Stimulated activated CD8-positive, alpha-beta memory T cell treated with anti-CD3 and anti-CD28 coated beads, Interleukin-2, amount 100 ng/mL, for 1 hour (primary cell): ENCODE results near the gene GRID1.

Experiments used
- DNase-seq, 2 donors: peaks; one replicate each; pipeline ENCODE4 v3.0.0-alpha.2; 2020; ENCODE audit warnings: low read depth in 2 of 2

Gene GRID1

DNA sequence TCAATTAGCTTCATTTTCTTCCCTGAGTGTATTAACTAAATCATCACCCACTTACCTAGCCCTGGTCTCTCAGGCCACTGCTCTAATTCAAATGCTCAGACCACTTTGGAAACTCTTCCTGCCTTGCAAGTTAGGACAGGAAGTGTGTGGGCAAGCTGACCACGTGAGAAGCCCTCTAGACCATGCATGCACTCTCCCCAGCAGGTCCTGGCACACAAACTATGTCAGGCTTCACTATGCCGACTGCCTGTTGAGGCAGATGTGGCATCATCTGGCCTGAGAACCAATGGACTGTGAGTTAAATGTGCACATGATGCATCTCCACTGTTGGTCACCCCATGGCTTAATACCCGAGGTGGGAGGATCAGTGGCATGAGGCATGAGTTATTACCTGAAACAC lies 439.6 kb downstream of the GRID1 start:
- DNase-seq: no peak

- no peak for DNase-seq
These were observed 440.5 kb downstream of the GRID1 start for GRCh38 chr10:85926136-85926535.

- DNase-seq: no peak
These were observed 441.3 kb downstream of the GRID1 start for GRCh38 chr10:85925201-85925750.

- no peak for DNase-seq
These were observed 442.1 kb downstream of the GRID1 start for GRCh38 chr10:85924382-85925102.

DNA sequence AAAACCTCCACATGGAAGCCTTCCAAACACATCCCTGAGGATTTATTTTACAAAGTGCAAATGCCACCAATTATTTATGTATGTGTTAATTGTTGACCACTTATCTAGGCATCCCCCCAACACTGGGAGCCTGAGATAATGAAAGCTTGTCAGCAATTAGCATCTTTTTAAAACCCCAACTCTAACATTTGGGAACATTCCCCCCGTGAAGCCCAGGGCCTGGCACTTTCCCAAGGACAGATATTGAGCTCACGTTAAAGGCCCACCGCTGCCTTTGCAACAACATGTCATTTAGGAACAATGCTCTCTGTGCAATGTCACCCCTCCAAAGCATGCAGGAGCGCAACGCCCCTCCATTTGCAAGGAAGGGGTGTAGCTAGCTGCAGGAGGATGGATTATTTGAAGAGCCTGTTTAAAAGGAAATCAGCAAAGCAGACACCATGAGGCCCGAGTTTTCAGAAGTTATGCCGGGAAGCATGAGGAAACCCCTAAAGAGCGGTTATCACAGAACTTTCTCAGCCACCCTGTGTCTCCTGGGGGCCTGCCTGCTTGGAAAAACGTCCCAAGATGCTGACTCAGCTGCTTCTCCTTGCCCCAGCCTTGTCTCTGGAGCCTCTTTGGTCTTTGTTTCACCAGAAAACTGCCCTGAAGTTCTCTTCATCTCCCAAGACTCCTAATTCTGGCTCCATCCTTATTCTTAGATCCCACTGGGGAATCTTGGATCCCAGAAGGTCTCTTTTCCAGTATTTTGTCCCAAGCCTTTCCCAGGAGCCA lies 444.1 kb downstream of the GRID1 start:
- no peak for DNase-seq

- DNase-seq: no peak
These were observed 444.8 kb downstream of the GRID1 start for GRCh38 chr10:85921789-85922188.

GRCh38 chr10:85920311-85920710 lies 446.3 kb downstream of the GRID1 start:
- DNase-seq: no peak

GRCh38 chr10:85919491-85920021 lies 447.0 kb downstream of the GRID1 start:
- no peak for DNase-seq

DNA sequence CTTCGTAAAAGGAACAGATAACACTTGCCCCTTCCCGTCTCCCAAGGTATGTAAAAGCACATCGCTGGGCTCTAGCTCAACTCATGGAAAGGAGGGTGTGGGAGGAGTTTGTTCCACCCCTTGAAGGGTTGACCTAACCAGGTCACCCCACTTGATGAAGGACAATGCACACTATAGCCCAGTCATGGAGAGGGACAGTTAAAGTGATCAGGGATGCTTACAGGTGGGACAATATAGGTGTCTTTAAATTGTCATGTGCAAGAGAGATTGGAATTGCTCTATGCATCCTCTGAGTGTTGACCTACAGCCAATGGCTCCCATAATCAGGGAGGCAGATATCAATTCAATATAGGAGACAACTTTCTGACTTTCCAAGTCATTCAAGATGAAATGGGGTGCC lies 448.2 kb downstream of the GRID1 start:
- DNase-seq: no peak

DNA sequence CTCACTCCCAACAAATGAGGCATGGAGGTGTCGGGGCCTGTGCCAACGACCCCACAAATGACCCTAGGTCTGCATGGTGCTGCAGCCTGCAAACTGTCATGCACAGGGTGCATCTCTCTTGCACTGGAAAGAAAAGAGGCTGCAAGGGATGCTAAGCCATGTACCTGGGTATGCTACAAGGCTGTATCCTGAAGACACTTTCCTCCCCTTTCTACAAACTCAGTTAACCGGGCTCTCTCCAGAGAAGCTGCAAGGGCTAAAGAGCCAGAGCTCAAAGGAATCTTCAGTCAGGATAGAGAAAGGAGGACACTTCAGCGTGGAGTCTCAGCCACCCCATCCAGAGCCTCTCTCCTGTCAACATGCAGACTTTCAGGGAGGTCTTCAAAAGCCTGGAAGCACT lies 449.0 kb downstream of the GRID1 start:
- DNase-seq: no peak

- no peak for DNase-seq
These were observed 449.5 kb downstream of the GRID1 start for GRCh38 chr10:85916994-85917573.

DNA sequence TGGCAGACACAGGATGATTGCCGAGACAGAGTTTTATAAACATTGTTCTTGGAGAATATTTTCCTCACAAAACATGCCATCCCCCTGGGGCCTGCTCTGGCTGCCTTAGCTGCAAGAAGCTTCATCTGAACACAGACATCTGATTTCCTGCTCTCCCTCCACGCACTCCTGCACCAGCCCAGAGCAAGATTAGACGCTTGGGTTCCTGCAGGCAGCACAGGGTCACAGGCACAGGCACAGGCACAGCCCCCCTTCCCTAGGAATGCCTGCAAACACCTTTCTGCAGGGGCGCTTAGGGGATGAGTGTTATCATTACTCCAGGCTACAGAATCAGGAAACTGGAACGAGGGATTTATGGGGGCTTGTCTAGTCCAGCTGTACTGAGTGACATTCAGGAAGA lies 450.3 kb downstream of the GRID1 start:
- no peak for DNase-seq

DNA sequence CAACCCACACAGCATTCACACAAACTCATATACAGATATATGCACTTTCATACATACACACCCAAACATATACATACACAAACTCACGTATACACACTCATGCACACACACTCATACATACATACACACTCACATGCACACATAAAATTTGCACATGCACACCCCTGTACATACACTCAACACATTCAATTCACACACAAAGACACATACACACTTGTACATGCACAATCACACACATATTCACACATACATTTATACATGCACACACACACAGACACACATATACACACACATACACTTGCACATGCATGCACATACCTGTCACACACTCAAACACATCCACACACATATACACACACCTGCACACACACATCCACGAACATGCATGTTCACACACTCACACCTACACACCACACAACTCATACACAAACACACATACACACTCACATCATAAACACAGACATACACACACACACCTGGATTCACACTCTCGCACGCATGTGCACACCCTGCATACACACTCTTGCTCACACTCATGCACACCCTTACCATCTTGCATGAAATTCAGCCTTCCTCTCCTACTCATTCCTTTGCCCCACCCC lies 451.2 kb downstream of the GRID1 start:
- DNase-seq: no peak

DNA sequence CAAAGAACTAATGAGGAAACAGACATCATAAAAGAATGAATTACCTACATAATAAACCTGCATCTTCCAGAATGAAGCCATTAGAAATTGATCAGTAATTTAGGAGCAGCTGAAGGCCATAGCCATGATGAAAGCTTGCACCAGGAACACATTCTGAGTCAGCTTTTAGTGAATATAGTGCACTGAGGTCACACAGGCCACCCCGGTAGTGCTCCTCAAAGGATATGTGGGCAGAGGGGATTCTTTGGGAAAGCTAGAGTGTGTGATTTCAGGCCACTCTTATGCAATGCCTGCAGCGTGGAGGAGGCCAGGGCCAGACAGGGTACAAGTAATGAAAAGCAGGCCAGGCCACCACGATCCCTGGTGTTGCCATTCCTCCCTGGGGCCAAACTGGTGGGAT lies 451.9 kb downstream of the GRID1 start:
- DNase-seq: no peak

DNA sequence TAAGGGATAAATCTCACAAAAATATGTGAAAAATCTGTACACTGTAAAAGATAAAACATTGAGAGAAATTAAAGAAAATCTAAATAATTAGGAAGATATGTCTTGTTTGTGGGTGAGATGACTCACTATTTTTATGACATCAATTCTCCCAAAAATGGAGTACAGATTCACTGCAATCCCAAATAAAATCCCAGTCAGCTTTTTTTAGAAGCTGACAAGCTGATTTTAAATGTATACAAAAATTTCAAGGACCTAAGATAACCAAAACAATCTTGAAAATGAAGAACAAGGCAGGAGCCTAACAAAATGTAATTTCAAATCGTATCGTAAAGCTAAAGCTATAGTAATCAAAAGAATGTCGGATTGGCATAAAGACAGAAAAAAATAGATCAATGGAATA lies 458.1 kb downstream of the GRID1 start:
- no peak for DNase-seq

DNA sequence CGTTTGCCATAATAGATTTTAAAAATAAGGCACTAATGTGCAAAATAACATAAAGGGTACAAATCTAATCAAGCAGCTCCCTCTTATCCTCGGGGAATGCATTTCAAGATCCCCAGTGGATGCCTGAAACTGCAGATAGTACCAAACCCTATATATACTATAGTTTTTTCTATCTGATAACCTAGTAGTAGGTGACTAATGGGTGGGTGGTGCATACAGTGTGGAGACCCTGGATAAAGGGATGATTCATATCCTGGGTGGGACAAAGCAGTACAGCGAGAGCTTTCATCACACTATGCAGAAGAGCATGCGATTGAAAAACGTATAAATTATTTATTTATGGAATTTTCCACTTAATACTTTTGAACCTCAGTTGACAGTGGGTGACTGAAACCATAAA lies 464.5 kb downstream of the GRID1 start:
- no peak for DNase-seq

DNA sequence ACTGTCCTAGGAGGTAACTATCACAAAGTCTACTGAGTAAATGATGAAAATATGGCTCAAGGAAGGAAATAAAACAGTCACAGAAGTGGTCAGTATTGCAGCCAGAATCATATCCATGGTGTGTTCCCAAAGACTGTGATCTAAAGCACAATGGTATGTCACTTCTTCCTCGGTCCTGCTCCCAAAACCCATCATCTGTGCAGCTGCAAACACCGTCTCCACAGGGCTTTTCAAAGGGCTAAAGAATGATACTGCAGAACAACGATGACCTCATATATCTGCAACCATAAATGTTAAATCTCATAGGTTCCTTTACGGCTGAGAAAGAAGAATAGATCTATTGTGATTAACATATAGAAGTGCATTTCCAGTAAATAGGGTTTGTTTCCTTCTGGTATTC lies 465.0 kb downstream of the GRID1 start:
- no peak for DNase-seq

DNA sequence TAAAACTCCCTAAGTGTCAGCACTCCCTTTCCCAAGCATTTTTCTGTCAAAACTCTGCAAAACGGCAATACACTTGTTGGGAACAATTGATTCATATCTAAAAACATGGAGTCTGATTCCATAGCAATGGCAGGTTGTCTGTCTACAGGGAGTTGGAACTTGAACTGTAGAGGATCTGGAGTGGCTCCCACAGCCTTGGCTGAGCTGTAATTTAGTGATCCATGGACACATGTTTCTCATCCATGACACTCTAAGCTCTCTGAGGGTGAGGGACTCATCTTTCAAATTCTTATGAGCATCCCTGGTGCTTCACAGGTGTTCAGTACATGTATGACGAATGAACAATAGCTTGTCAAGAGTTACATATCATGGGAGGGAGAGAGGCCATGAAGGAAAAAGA lies 466.1 kb downstream of the GRID1 start:
- DNase-seq: no peak

GRCh38 chr10:85900061-85900460 lies 466.5 kb downstream of the GRID1 start:
- no peak for DNase-seq

DNA sequence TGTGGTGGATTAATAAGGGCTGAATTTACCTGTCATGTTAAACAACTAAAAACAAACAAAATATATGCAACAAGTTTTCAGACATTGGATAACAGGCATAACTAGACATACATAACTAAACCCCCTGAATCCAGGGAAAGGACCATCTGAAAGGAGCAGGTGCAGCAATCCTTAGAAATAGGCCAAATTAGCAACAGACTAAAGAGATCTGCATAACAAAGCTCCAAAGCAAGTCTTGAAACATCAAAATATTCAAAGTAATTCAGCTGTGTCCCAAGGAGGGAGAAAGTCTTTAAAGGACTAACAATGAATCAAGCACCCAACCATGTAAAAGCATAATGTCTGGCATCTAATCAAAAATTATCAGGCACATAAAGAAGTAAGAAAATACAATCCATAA lies 475.1 kb downstream of the GRID1 start:
- no peak for DNase-seq

GRCh38 chr10:85888559-85888958 lies 478.0 kb downstream of the GRID1 start:
- DNase-seq: no peak

GRCh38 chr10:85888004-85888403 lies 478.6 kb downstream of the GRID1 start:
- DNase-seq: no peak
